A549 (cell line): ENCODE results near the gene FSCN2. TPM values are rescaled to one million over a fixed set of nuclear protein-coding genes. Genes with fewer than 3 reads are reported as not detected.

ENCODE experiments used
- ATAC-seq, 2 experiments: fragments of 200-7000 bp in 1 of 2; fragments of >200 bp in 1 of 2; cut with Nextera tagmentation in 1 of 2; cut with Tn5 transposase in 1 of 2; 3 replicates each; pipeline versions ENCODE4 v1.8.0 to v1.9.1; 2018 to 2020; ENCODE audit warnings: mild to moderate bottlenecking in 1 of 2, moderate library complexity in 1 of 2
- CTCF ChIA-PET: fragments of 300-600 bp; sonication (Branson Sonifier 250); formaldehyde crosslinking; extraction: SDS; loops from one replicate; lab custom pipeline; 2021; ENCODE audit warnings: antibody characterized with exemption, inconsistent platforms; lab: Yijun Ruan, JAX
- POLR2A ChIA-PET: fragments of 350-600 bp; formaldehyde crosslinking; extraction: SDS; loops from one replicate; lab custom pipeline; 2021; ENCODE audit warnings: antibody characterized with exemption, inconsistent platforms; lab: Yijun Ruan, JAX
- DNase-seq, 2 experiments: peaks; one replicate each; pipeline versions ENCODE4 v3.0.0 to v3.0.0-alpha.2; 2011 to 2016; ENCODE audit warnings: low read depth in 1 of 2, low spot score in 1 of 2
- FAIRE-seq: peaks from 2 replicates; lab custom pipeline; 2011; peaks lifted over from hg19 to GRCh38; lab: Jason Lieb, UNC
- H3K27ac ChIP-seq, 2 experiments: fragments of >200 bp; sonication (Bioruptor Twin); formaldehyde crosslinking; 3 replicates each; pipeline ENCODE4 v1.5.1; 2016 to 2017
- H3K4me1 ChIP-seq: fragments of >200 bp; sonication (Bioruptor Twin); formaldehyde crosslinking; 3 replicates; pipeline ENCODE4 v1.6.1; 2016
- H3K4me2 ChIP-seq: fragments of >200 bp; sonication (Bioruptor Twin); formaldehyde crosslinking; 3 replicates; pipeline ENCODE4 v1.6.1; 2016
- H3K4me3 ChIP-seq: fragments of >200 bp; sonication (Bioruptor Twin); formaldehyde crosslinking; 3 replicates; pipeline ENCODE4 v1.5.1; 2016
- H3K9me3 ChIP-seq: fragments of >200 bp; sonication (Bioruptor Twin); formaldehyde crosslinking; 3 replicates; pipeline ENCODE4 v1.6.1; 2016
- BHLHE40 ChIP-seq: IDR thresholded peaks from 2 replicates; pipeline ENCODE4 v1.6.1; 2012; ENCODE audit warnings: low read depth, low read length, inconsistent platforms
- CTCF ChIP-seq: fragments of >200 bp; sonication (Bioruptor Twin); formaldehyde crosslinking; IDR thresholded peaks from 3 replicates; pipeline ENCODE4 v1.5.1; 2016
- E2F6 ChIP-seq: IDR thresholded peaks from 2 replicates; pipeline ENCODE4 v1.6.1; 2012; ENCODE audit warnings: low read depth, borderline replicate concordance
- EHMT2 ChIP-seq: fragments of 200-600 bp; sonication (generic); IDR thresholded peaks from 2 replicates; pipeline ENCODE4 v1.6.1; 2016; ENCODE audit warnings: antibody characterized with exemption, low read depth, mild to moderate bottlenecking, moderate library complexity
- ELK1 ChIP-seq: fragments of 150-350 bp; IDR thresholded peaks from 2 replicates; pipeline ENCODE4 v1.6.1; 2014; ENCODE audit warnings: low read depth, mild to moderate bottlenecking, low read length
- EP300 ChIP-seq, 2 experiments: fragments of >200 bp; sonication (Bioruptor Twin); formaldehyde crosslinking; IDR thresholded peaks; 2 replicates in 1 of 2; 3 replicates in 1 of 2; pipeline ENCODE4 v1.6.1; 2016 to 2017
- ESRRA ChIP-seq: fragments of 150-350 bp; IDR thresholded peaks from 2 replicates; pipeline ENCODE4 v1.6.1; 2014; ENCODE audit warnings: mild to moderate bottlenecking, low read length, borderline replicate concordance
- FOSL2 ChIP-seq, 2 experiments: fragments of 450-650 bp in 1 of 2; fragments of >200 bp in 1 of 2; sonication (Bioruptor Twin) in 1 of 2; formaldehyde crosslinking; IDR thresholded peaks; 2 replicates each; pipeline versions ENCODE4 v1.5.0 to v1.6.1; 2016 to 2020; ENCODE audit warnings: mild to moderate bottlenecking in 1 of 2, moderate library complexity in 1 of 2
- FOXS1 ChIP-seq: fragments of 250-450 bp; sonication (Bioruptor Pico); IDR thresholded peaks from 2 replicates; pipeline ENCODE4 v1.5.0; 2020; ENCODE audit warnings: mild to moderate bottlenecking, moderate library complexity
- GATA3 ChIP-seq: IDR thresholded peaks from 2 replicates; pipeline ENCODE4 v1.6.1; 2012; ENCODE audit warnings: borderline replicate concordance
- HDAC2 ChIP-seq: fragments of 200-600 bp; sonication (generic); IDR thresholded peaks from 2 replicates; pipeline ENCODE4 v1.6.1; 2016
- HMGXB4 ChIP-seq: fragments of 250-450 bp; sonication (Bioruptor Pico); IDR thresholded peaks from 2 replicates; pipeline ENCODE4 v1.5.0; 2021; ENCODE audit warnings: mild to moderate bottlenecking, moderate library complexity, borderline replicate concordance
- HOXB13 ChIP-seq: fragments of 250-450 bp; sonication (Bioruptor Pico); IDR thresholded peaks from 2 replicates; pipeline ENCODE4 v1.5.0; 2020; ENCODE audit warnings: low read depth, mild to moderate bottlenecking, moderate library complexity
- JUN ChIP-seq, 2 experiments: fragments of >200 bp; sonication (Bioruptor Twin); formaldehyde crosslinking; IDR thresholded peaks; 2 replicates in 1 of 2; 3 replicates in 1 of 2; pipeline ENCODE4 v1.6.1; 2016 to 2017
- JUNB ChIP-seq: fragments of >200 bp; sonication (Bioruptor Twin); formaldehyde crosslinking; IDR thresholded peaks from 2 replicates; pipeline ENCODE4 v1.6.1; 2016
- KDM1A ChIP-seq: fragments of 200-600 bp; sonication (generic); IDR thresholded peaks from 2 replicates; pipeline ENCODE4 v1.6.1; 2016; ENCODE audit warnings: low read depth, mild to moderate bottlenecking
- KDM5A ChIP-seq: fragments of 200-600 bp; sonication (generic); IDR thresholded peaks from 2 replicates; pipeline ENCODE4 v1.6.1; 2016; ENCODE audit warnings: antibody characterized with exemption, mild to moderate bottlenecking
- MAFK ChIP-seq: fragments of 450-650 bp; IDR thresholded peaks from 2 replicates; pipeline ENCODE4 v1.6.1; 2014; ENCODE audit not compliant: partially characterized antibody
- MAZ ChIP-seq: fragments of 150-350 bp; IDR thresholded peaks from 2 replicates; pipeline ENCODE4 v1.6.1; 2014; ENCODE audit warnings: antibody characterized with exemption, low read depth, low read length, borderline replicate concordance
- NPAS2 ChIP-seq: fragments of 250-450 bp; sonication (Bioruptor Pico); IDR thresholded peaks from 2 replicates; pipeline ENCODE4 v1.8.0; 2022; ENCODE audit warnings: mild to moderate bottlenecking, moderate library complexity, borderline replicate concordance
- PHF8 ChIP-seq: fragments of 200-600 bp; sonication (generic); IDR thresholded peaks from 2 replicates; pipeline ENCODE4 v1.6.1; 2016; ENCODE audit warnings: low read depth, mild to moderate bottlenecking, antibody characterized with exemption, moderate library complexity, borderline replicate concordance
- POLR2A ChIP-seq: IDR thresholded peaks from 2 replicates; pipeline ENCODE4 v1.6.1; 2012; ENCODE audit warnings: mild to moderate bottlenecking, low read length
- POLR2AphosphoS2 ChIP-seq: conservative IDR thresholded peaks from 2 replicates; pipeline ENCODE4 v1.6.1; 2012; ENCODE audit warnings: low read length, improper control_type of control experiment, inconsistent platforms
- RAD21 ChIP-seq, 2 experiments: fragments of >200 bp in 1 of 2; sonication (Bioruptor Twin) in 1 of 2; formaldehyde crosslinking in 1 of 2; IDR thresholded peaks in 1 of 2; conservative IDR thresholded peaks in 1 of 2; 2 replicates in 1 of 2; 3 replicates in 1 of 2; pipeline ENCODE4 v1.6.1; 2012 to 2018; ENCODE audit warnings: inconsistent platforms in 1 of 2
- RFX5 ChIP-seq: fragments of 450-650 bp; IDR thresholded peaks from 2 replicates; pipeline ENCODE4 v1.7.1; 2014; ENCODE audit warnings: antibody characterized with exemption, mild to moderate bottlenecking, moderate library complexity
- TP53 ChIP-seq: fragments of 250-450 bp; sonication (Bioruptor Pico); IDR thresholded peaks from 2 replicates; pipeline ENCODE4 v1.5.0; 2021; ENCODE audit warnings: mild to moderate bottlenecking, moderate library complexity
- ZSCAN20 ChIP-seq: fragments of 250-450 bp; sonication (Bioruptor Pico); IDR thresholded peaks from 2 replicates; pipeline ENCODE4 v1.8.0; 2022; ENCODE audit warnings: mild to moderate bottlenecking, moderate library complexity
- WGBS: methylation state at CpG from one replicate; pipeline ENCODE4 v1.1.6; 2017; ENCODE audit errors: missing lambda C conversion rate; 5-methylcytosine and 5-hydroxymethylcytosine counted together
- polyA plus RNA-seq, 4 experiments: library from polyadenylated mRNA; depleted of rRNA in 3 of 4; stranded (reverse); fragments of >200 nt; fragmentation: RNase III in 1 of 4; extraction: RNeasy Plus Mini Kit Qiagen cat#74134 plus additional on column Dnase treatment in 1 of 4; gene quantifications; 2 replicates in 3 of 4; 3 replicates in 1 of 4; pipeline ENCODE4 v1.2.3, GENCODE V29; 2011 to 2017
- TF ChIP-seq, protein P1 (sequence below): fragments of 250-450 bp; sonication (Bioruptor Pico); IDR thresholded peaks from 2 replicates; pipeline ENCODE4 v1.5.0; 2020; ENCODE audit warnings: low read depth, mild to moderate bottlenecking, moderate library complexity
- TF ChIP-seq, protein P2 (sequence below): fragments of 450-650 bp; IDR thresholded peaks from 2 replicates; pipeline ENCODE4 v1.6.1; 2014; ENCODE audit warnings: antibody characterized with exemption

The FSCN2 gene
- polyA plus RNA-seq, 2 of the 4 experiments (the other 2 are of a cell fraction): 0.84 to 1.3 TPM

DNA sequence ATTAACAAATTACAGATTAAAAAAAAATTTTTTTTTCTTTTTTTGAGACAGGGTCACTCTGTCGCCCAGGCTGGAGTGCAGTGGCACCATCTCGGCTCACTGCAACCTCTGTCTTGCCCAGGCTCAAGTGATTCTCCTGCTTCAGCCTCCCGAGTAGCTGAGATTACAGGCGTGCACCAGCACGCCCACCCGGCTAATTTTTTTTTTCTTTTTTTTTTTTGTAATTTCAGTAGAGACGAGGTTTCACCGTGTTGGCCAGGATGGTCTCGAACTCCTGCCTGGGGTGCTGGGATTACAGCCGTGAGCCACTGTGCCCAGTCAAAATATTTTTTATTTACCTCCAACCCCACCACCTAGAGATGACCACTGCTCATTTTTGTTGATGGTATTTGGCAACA, 41.1 kb upstream of the FSCN2 start:
- peaks cover 42% of the 10 kb centered on the region for H3K4me1 ChIP-seq

GRCh38 chr17:81487487-81488275, 40.5 kb upstream of the FSCN2 start:
- DNase-seq: peak; percentile 75 to 98
- CTCF ChIA-PET: interaction anchor here (1.1 to 5.6 kb wide), 12 partner anchors 11 to 235 kb away, joined by 3 to 60 read pairs (median 5); partner anchors contain the start of gene SLC38A10
- TF ChIP-seq, protein P1, sequence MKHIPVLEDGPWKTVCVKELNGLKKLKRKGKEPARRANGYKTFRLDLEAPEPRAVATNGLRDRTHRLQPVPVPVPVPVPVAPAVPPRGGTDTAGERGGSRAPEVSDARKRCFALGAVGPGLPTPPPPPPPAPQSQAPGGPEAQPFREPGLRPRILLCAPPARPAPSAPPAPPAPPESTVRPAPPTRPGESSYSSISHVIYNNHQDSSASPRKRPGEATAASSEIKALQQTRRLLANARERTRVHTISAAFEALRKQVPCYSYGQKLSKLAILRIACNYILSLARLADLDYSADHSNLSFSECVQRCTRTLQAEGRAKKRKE (CRISPR knock-in tag): peak; percentile 79; the same call in 1 of the 2 replicates
- 0 out of 2 replicates have a peak, but pooled peaks have one; percentile 26 for TF ChIP-seq TP53 (CRISPR knock-in tag)
- no peak for TF ChIP-seq ELK1
- TF ChIP-seq KDM5A: no peak
- peak; percentile 97 for TF ChIP-seq E2F6
- peak; percentile 94 for TF ChIP-seq POLR2A
- TF ChIP-seq FOXS1 (CRISPR knock-in tag): no peak
- no peak for TF ChIP-seq MAFK
- no peak for TF ChIP-seq POLR2AphosphoS2
- TF ChIP-seq JUNB: no peak
- TF ChIP-seq, protein P2, sequence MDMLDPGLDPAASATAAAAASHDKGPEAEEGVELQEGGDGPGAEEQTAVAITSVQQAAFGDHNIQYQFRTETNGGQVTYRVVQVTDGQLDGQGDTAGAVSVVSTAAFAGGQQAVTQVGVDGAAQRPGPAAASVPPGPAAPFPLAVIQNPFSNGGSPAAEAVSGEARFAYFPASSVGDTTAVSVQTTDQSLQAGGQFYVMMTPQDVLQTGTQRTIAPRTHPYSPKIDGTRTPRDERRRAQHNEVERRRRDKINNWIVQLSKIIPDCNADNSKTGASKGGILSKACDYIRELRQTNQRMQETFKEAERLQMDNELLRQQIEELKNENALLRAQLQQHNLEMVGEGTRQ: no peak
- no peak for TF ChIP-seq CTCF
- no peak for TF ChIP-seq BHLHE40
- 0 out of 2 replicates have a peak, but pooled peaks have one; percentile 59 for TF ChIP-seq HDAC2
- TF ChIP-seq NPAS2: no peak
- TF ChIP-seq MAZ: no peak

More for the DNA sequence above, 41.1 kb upstream of the FSCN2 start:
- FAIRE-seq: no peak
- CTCF ChIA-PET: interaction anchor here (1.0 to 5.6 kb wide), 11 partner anchors 11 to 232 kb away, joined by 3 to 60 read pairs (median 7); no protein-coding TSS in a partner anchor
- no peak for ATAC-seq
- 89% methylated on average over 10 of the region's 10 CpGs for WGBS
- H3K9me3 ChIP-seq: no peaks in the 10 kb centered on the region
- H3K27ac ChIP-seq: peak overlapping the region; percentile 97 to 98; a peak in 5 of 6 replicates
- DNase-seq: no peak
- H3K4me3 ChIP-seq: peak overlapping the region; percentile 77
- H3K4me2 ChIP-seq: peak overlapping the region; percentile 97
- POLR2A ChIA-PET: interaction anchor here (0.6 to 1.6 kb wide), 2 partner anchors 13 to 198 kb away, joined by 3 to 6 read pairs; no protein-coding TSS in a partner anchor
- TF ChIP-seq POLR2AphosphoS2 (no peak), JUN (IDR thresholded peaks at IDR 0.05) (no peak), FOSL2 (IDR thresholded peaks at IDR 0.05) (no peak), FOSL2 (CRISPR knock-in tag; IDR thresholded peaks at IDR 0.05) (no peak), EHMT2 (no peak), MAZ (no peak), EP300 (IDR thresholded peaks at IDR 0.05) (no peak), HMGXB4 (CRISPR knock-in tag) (no peak), JUNB (no peak), ESRRA (no peak), RAD21 (conservative IDR thresholded peaks at IDR 0.05 in 1 of 2, IDR thresholded peaks at IDR 0.05 in 1 of 2) (no peak), HOXB13 (CRISPR knock-in tag) (no peak), RFX5 (no peak), POLR2A (no peak), PHF8 (no peak), TP53 (CRISPR knock-in tag) (no peak), ZSCAN20 (CRISPR knock-in tag) (no peak), GATA3 (no peak), FOXS1 (CRISPR knock-in tag) (no peak), KDM1A (no peak)
- TF ChIP-seq, protein P2: no peak

More at GRCh38 chr17:81487487-81488275, 40.5 kb upstream of the FSCN2 start:
- FAIRE-seq (no peak), ATAC-seq (peak; percentile 62 to 79)
- WGBS: 44% methylated on average over 13 of the region's 87 CpGs
- Histone ChIP-seq H3K4me1 (peaks cover 43% of the 10 kb centered on the region), H3K27ac (peak overlapping the region; percentile 97 to 98), H3K4me3 (peak overlapping the region; percentile 77), H3K9me3 (no peaks in the 10 kb centered on the region), H3K4me2 (peak overlapping the region; percentile 97)
- POLR2A ChIA-PET: interaction anchor here (1.5 to 2.3 kb wide), 3 partner anchors 13 to 27 kb away, joined by 3 to 16 read pairs (median 6); no protein-coding TSS in a partner anchor
